ENCODE measurements around the gene TNS3. TPM values are rescaled to one million over a fixed set of nuclear protein-coding genes. Genes with fewer than 3 reads are reported as not detected.

TNS3 gene
- total RNA-seq, 1 experiment from 2014 or later, result 135 TPM

GRCh38 chr7:47414342-47415317 lies 167.3 kb downstream of the TNS3 start:
- BruUV-seq (replicated peaks), result no TSS peak
- H3K36me3 Mint-ChIP-seq (ENCODE audit: insufficient read depth, unreplicated experiment), result peaks cover 39% of the 10 kb centered on the region
- H3K27me3 Mint-ChIP-seq (ENCODE audit: unreplicated experiment), result no peaks in the 10 kb centered on the region
- TF ChIP-seq, protein P1, sequence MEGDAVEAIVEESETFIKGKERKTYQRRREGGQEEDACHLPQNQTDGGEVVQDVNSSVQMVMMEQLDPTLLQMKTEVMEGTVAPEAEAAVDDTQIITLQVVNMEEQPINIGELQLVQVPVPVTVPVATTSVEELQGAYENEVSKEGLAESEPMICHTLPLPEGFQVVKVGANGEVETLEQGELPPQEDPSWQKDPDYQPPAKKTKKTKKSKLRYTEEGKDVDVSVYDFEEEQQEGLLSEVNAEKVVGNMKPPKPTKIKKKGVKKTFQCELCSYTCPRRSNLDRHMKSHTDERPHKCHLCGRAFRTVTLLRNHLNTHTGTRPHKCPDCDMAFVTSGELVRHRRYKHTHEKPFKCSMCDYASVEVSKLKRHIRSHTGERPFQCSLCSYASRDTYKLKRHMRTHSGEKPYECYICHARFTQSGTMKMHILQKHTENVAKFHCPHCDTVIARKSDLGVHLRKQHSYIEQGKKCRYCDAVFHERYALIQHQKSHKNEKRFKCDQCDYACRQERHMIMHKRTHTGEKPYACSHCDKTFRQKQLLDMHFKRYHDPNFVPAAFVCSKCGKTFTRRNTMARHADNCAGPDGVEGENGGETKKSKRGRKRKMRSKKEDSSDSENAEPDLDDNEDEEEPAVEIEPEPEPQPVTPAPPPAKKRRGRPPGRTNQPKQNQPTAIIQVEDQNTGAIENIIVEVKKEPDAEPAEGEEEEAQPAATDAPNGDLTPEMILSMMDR (IDR thresholded peaks at IDR 0.05; ENCODE audit: unreplicated experiment), result no peak
- no peaks in the 10 kb centered on the region for H3K4me1 Mint-ChIP-seq (ENCODE audit: low read depth, unreplicated experiment)
- CTCF ChIA-PET, result no interaction called here
- no peaks in the 10 kb centered on the region for H3K9me3 Mint-ChIP-seq (ENCODE audit: low read depth, unreplicated experiment)
- no peak overlapping the region for H3K4me3 Mint-ChIP-seq (ENCODE audit: low read depth, unreplicated experiment)
- no peak overlapping the region for H3K27ac Mint-ChIP-seq (ENCODE audit: unreplicated experiment)
- intact Hi-C loops (cut with micrococcal nuclease; ENCODE audit: unreplicated experiment), result no loop called here
- DNase-seq, result no peak

- intact Hi-C loops (cut with micrococcal nuclease; ENCODE audit: unreplicated experiment), result no loop called here
- no peak for DNase-seq
- Mint-ChIP-seq H3K27me3 (ENCODE audit: unreplicated experiment) (no peaks in the 10 kb centered on the region), H3K4me1 (ENCODE audit: low read depth, unreplicated experiment) (no peaks in the 10 kb centered on the region), H3K27ac (ENCODE audit: unreplicated experiment) (no peak overlapping the region), H3K36me3 (ENCODE audit: insufficient read depth, unreplicated experiment) (peaks cover 39% of the 10 kb centered on the region), H3K4me3 (ENCODE audit: low read depth, unreplicated experiment) (no peak overlapping the region), H3K9me3 (ENCODE audit: low read depth, unreplicated experiment) (no peaks in the 10 kb centered on the region)
- CTCF ChIA-PET, result no interaction called here
- TF ChIP-seq, protein P1 (IDR thresholded peaks at IDR 0.05; ENCODE audit: unreplicated experiment), result no peak
- BruUV-seq (replicated peaks), result no TSS peak
These were observed 168.2 kb downstream of the TNS3 start for GRCh38 chr7:47413526-47414341.

- H3K27me3 Mint-ChIP-seq (ENCODE audit: unreplicated experiment), result no peaks in the 10 kb centered on the region
- BruUV-seq (replicated peaks), result no TSS peak
- DNase-seq, result no peak
- H3K4me1 Mint-ChIP-seq (ENCODE audit: low read depth, unreplicated experiment), result no peaks in the 10 kb centered on the region
- H3K27ac Mint-ChIP-seq (ENCODE audit: unreplicated experiment), result no peak overlapping the region
- TF ChIP-seq, protein P1 (IDR thresholded peaks at IDR 0.05; ENCODE audit: unreplicated experiment), result no peak
- H3K36me3 Mint-ChIP-seq (ENCODE audit: insufficient read depth, unreplicated experiment), result peaks cover 52% of the 10 kb centered on the region
- intact Hi-C loops (cut with micrococcal nuclease; ENCODE audit: unreplicated experiment), result no loop called here
- H3K9me3 Mint-ChIP-seq (ENCODE audit: low read depth, unreplicated experiment), result no peaks in the 10 kb centered on the region
- CTCF ChIA-PET, result no interaction called here
- H3K4me3 Mint-ChIP-seq (ENCODE audit: low read depth, unreplicated experiment), result no peak overlapping the region
These were observed 170.0 kb downstream of the TNS3 start for GRCh38 chr7:47411901-47412300.

DNA sequence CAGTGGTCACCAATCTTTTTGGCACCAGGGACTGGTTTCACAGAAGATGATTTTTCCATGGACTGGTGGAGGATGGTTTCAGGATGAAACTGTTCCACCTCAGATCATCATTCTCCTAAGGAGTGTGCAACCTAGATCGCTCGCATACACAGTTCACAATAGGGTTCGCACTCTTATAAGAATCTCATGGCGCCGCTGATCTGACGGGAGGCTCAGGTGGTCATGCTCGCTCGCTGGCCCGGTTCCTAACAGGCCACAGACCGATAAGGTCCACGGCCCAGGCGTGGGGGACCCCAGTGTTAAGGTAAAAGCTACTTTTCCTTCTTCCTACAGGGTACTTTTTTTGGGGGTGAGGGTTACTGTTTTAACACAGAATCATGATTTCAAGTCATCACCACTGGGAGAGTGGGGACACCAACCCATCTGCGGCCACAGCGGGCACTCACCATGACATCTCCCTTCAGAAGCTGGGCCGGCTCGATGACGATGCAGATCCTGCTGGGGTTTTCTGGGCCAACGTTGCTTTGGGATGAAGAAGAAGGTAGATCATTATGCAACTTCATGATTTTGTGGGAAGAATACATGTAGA lies 170.5 kb downstream of the TNS3 start:
- CTCF ChIA-PET, result no interaction called here
- no peaks in the 10 kb centered on the region for H3K9me3 Mint-ChIP-seq (ENCODE audit: low read depth, unreplicated experiment)
- H3K4me1 Mint-ChIP-seq (ENCODE audit: low read depth, unreplicated experiment), result no peaks in the 10 kb centered on the region
- no peak for DNase-seq
- TF ChIP-seq, protein P1 (IDR thresholded peaks at IDR 0.05; ENCODE audit: unreplicated experiment), result no peak
- intact Hi-C loops (cut with micrococcal nuclease; ENCODE audit: unreplicated experiment), result no loop called here
- no peak overlapping the region for H3K27ac Mint-ChIP-seq (ENCODE audit: unreplicated experiment)
- BruUV-seq (replicated peaks), result no TSS peak
- H3K27me3 Mint-ChIP-seq (ENCODE audit: unreplicated experiment), result no peaks in the 10 kb centered on the region
- peaks cover 49% of the 10 kb centered on the region for H3K36me3 Mint-ChIP-seq (ENCODE audit: insufficient read depth, unreplicated experiment)
- no peak overlapping the region for H3K4me3 Mint-ChIP-seq (ENCODE audit: low read depth, unreplicated experiment)
